Stimulated activated CD4-positive, alpha-beta T cell treated with anti-CD3 and anti-CD28 coated beads, Interleukin-2, amount 100 ng/mL, for 4 hours (primary cell): Measurements from ENCODE around the gene DAPP1.
"Not testable (repeated sequence)": the region's sequence is repeated elsewhere in the genome, so short reads cannot be mapped to it uniquely, and the experiment has no call there.

Experiments
- DNase-seq: peaks from one replicate; pipeline ENCODE4 v3.0.0-alpha.2; 2020; ENCODE audit warnings: low read depth

DAPP1 gene

GRCh38 chr4:99816545-99817308 is at the start of gene DAPP1:
DAPP1 (plus strand) TSS chr4:99816827; CDS start chr4:99816914, 87 bp downstream.
- DNase-seq: peak; percentile 68

- not testable (repeated sequence) for DNase-seq
Observed at GRCh38 chr4:99770842-99771241, 45.8 kb upstream of the DAPP1 start.

GRCh38 chr4:99783940-99784339 is 32.7 kb upstream of the DAPP1 start:
- no peak for DNase-seq

GRCh38 chr4:99784842-99785241 is 31.8 kb upstream of the DAPP1 start:
- DNase-seq: no peak

- DNase-seq: no peak
Observed at GRCh38 chr4:99790796-99791617, 25.6 kb upstream of the DAPP1 start.

- DNase-seq: no peak
Observed at GRCh38 chr4:99800332-99801004, 16.2 kb upstream of the DAPP1 start.

- DNase-seq: no peak
Observed at GRCh38 chr4:99801005-99801699, 15.5 kb upstream of the DAPP1 start.

GRCh38 chr4:99803566-99804101 is 13.0 kb upstream of the DAPP1 start:
- DNase-seq: no peak

GRCh38 chr4:99806545-99806944 is 10.1 kb upstream of the DAPP1 start:
- no peak for DNase-seq

- DNase-seq: no peak
Observed at GRCh38 chr4:99807666-99808065, 9.0 kb upstream of the DAPP1 start.

- DNase-seq: peak; percentile 59
Observed at GRCh38 chr4:99808260-99808857, 8.3 kb upstream of the DAPP1 start.

GRCh38 chr4:99809326-99809725 is 7.3 kb upstream of the DAPP1 start:
- no peak for DNase-seq

GRCh38 chr4:99810536-99810935 is 6.1 kb upstream of the DAPP1 start:
- no peak for DNase-seq

- no peak for DNase-seq
Observed at GRCh38 chr4:99811117-99811516, 5.5 kb upstream of the DAPP1 start.

- peak; percentile 29 for DNase-seq
Observed at GRCh38 chr4:99811850-99812249, 4.8 kb upstream of the DAPP1 start.

- DNase-seq: no peak
Observed at GRCh38 chr4:99815597-99816011, 1.0 kb upstream of the DAPP1 start.

GRCh38 chr4:99817309-99817890 is 773 bp downstream of the DAPP1 start:
- no peak for DNase-seq

- no peak for DNase-seq
Observed at GRCh38 chr4:99818661-99819060, 2.0 kb downstream of the DAPP1 start.

GRCh38 chr4:99821918-99822503 is 5.4 kb downstream of the DAPP1 start:
- DNase-seq: no peak

GRCh38 chr4:99822734-99823133 is 6.1 kb downstream of the DAPP1 start:
- DNase-seq: no peak
